Muscle layer of duodenum (tissue), 2 donors: ENCODE results near the gene BIRC6.
"Not testable (repeated sequence)": the region's sequence is repeated elsewhere in the genome, so short reads cannot be mapped to it uniquely, and the experiment has no call there.

ENCODE experiments used
- H3K27ac ChIP-seq: one replicate; pipeline ENCODE4 v1.7.0; 2013; ENCODE audit warnings: mild to moderate bottlenecking, low read length
- H3K27me3 ChIP-seq: one replicate; pipeline ENCODE4 v1.7.0; 2013; ENCODE audit warnings: low read depth, mild to moderate bottlenecking, control low read depth, low read length
- H3K36me3 ChIP-seq, 2 donors: one replicate each; pipeline ENCODE4 v1.7.0; 2013; ENCODE audit warnings: low read length in 2 of 2, control low read depth in 1 of 2, mild to moderate bottlenecking in 1 of 2; ENCODE audit not compliant: insufficient read depth in 2 of 2, control insufficient read depth in 1 of 2
- H3K4me1 ChIP-seq, 2 donors: one replicate each; pipeline ENCODE4 v1.7.0; 2013; ENCODE audit warnings: low read length in 2 of 2, mild to moderate bottlenecking in 2 of 2, control low read depth in 1 of 2, moderate library complexity in 1 of 2; ENCODE audit not compliant: insufficient read depth in 2 of 2, control insufficient read depth in 1 of 2
- H3K4me3 ChIP-seq, 2 donors: one replicate each; pipeline ENCODE4 v1.7.0; 2013; ENCODE audit warnings: low read length in 2 of 2, low read depth in 1 of 2, mild to moderate bottlenecking in 1 of 2
- H3K9me3 ChIP-seq, 2 donors: one replicate each; pipeline ENCODE4 v1.7.0; 2013; ENCODE audit warnings: low read length in 2 of 2, control low read depth in 1 of 2, mild to moderate bottlenecking in 1 of 2; ENCODE audit not compliant: control insufficient read depth in 1 of 2
- donor health status: healthy.

BIRC6 gene

DNA sequence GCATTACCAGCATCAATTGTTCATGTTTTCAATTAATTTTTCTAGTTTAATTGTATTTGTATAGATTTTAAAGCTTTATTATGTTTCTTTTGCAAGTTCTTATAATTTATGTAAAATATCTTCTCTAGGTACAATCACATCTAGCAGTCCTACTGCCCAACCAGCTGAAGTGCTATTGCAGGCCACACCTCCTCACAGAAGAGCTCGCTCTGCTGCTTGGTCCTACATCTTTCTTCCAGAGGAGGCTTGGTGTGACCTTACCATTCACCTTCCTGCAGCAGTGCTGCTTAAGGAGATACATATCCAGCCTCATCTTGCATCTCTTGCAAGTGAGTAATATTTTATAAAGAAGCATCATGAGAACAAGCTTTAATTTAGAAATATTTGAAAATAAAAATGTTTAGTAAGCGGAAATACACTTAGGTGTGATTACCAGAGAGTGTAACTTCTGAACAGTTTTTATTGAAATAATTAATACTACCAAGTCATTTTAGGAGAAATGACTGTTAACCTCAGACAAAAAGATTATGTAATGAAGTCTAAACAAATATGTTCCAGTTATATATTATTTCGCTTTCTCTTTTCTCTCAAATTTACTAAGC lies 148.2 kb downstream of the BIRC6 start:
- no peaks in the 10 kb centered on the region for H3K27me3 ChIP-seq
- H3K4me3 ChIP-seq, result no peak overlapping the region
- no peaks in the 10 kb centered on the region for H3K9me3 ChIP-seq
- no peak overlapping the region for H3K27ac ChIP-seq
- H3K36me3 ChIP-seq, result peaks cover 34 to 51% of the 10 kb centered on the region in 2 donors
- no peaks in the 10 kb centered on the region for H3K4me1 ChIP-seq

DNA sequence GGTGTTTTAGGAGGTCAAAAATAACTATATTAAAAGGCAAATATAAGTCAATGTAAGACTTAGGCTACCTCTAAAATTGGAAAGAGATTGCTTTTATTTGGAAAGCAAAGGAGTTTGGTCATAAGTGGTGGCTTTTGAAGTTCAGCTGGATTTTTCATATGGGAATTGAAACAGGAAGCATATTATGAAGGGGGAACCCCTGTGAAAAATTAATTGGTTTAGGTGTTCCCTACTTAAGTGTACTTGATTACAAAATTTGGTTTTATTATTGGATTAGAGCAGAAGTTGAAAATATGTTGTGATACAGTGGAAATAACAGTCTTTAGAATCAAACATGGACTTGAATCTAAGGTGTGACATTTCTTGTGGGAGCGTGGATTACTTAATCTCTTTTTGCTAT lies 149.6 kb downstream of the BIRC6 start:
- peaks cover 33 to 50% of the 10 kb centered on the region in 2 donors for H3K36me3 ChIP-seq
- no peaks in the 10 kb centered on the region for H3K9me3 ChIP-seq
- H3K27ac ChIP-seq, result no peak overlapping the region
- H3K27me3 ChIP-seq, result no peaks in the 10 kb centered on the region
- no peaks in the 10 kb centered on the region for H3K4me1 ChIP-seq
- H3K4me3 ChIP-seq, result no peak overlapping the region

DNA sequence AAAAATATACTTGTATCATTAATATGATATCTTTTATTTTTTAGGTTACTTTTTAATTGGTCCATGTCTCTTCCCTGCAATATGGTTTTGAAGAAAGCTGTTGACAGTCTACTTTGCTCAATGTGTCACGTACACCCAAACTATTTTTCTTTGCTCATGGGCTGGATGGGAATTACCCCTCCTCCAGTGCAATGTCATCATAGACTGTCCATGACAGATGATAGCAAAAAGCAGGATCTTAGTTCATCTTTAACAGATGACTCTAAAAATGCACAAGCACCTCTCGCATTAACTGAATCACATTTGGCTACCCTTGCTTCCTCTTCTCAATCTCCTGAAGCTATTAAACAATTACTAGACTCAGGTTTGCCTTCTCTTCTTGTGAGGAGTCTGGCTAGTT lies 158.1 kb downstream of the BIRC6 start:
- Histone ChIP-seq H3K27ac (no peak overlapping the region), H3K4me1 (no peaks in the 10 kb centered on the region), H3K36me3 (peaks cover 35 to 50% of the 10 kb centered on the region in 2 donors), H3K9me3 (no peaks in the 10 kb centered on the region), H3K4me3 (no peak overlapping the region), H3K27me3 (no peaks in the 10 kb centered on the region)

DNA sequence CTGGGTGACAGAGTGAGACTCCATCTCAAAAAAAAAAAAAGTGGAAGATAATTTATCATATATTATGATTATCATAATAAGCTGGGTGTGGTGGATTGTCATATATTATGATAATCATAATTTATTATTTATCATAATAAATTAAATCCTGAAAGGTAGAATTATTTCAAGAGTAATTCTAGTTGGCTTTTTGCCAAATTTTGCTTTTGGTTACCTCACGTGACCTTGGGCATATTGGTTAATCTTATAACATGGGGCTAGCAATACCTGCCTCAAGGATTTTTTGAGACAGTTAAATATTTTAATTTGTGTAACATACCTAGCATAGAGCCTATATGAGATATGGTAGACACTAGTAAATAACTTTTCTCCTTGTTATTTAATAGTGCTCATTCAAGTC lies 159.7 kb downstream of the BIRC6 start:
- no peak overlapping the region for H3K4me3 ChIP-seq
- peaks cover 38 to 56% of the 10 kb centered on the region in 2 donors for H3K36me3 ChIP-seq

DNA sequence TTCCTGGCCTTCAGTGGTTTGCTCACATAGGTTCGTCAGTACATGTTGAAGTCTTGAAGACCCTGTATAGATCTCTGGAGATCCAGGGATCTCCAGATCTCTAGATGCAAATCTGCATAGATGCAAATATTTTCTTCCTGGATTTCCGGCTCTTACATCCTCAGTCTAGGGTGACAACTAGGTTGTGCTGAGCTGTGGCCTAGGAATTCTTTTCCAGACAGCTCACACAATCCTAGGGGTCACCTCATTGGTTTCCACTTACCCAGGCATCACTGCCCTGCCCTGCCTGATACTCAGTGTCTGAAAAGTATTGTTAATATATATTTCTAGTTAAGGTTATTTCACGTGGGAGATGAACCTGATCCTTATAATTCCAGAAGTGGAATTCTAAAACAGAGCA lies 165.9 kb downstream of the BIRC6 start:
- Histone ChIP-seq H3K27ac (no peak overlapping the region), H3K36me3 (peaks cover 38 to 51% of the 10 kb centered on the region in 2 donors), H3K9me3 (no peaks in the 10 kb centered on the region), H3K4me1 (no peaks in the 10 kb centered on the region), H3K27me3 (no peaks in the 10 kb centered on the region), H3K4me3 (no peak overlapping the region)

More for the DNA sequence above, 159.7 kb downstream of the BIRC6 start:
- Histone ChIP-seq H3K4me1 (no peaks in the 10 kb centered on the region), H3K9me3 (no peaks in the 10 kb centered on the region), H3K27ac (no peak overlapping the region), H3K27me3 (no peaks in the 10 kb centered on the region)

DNA sequence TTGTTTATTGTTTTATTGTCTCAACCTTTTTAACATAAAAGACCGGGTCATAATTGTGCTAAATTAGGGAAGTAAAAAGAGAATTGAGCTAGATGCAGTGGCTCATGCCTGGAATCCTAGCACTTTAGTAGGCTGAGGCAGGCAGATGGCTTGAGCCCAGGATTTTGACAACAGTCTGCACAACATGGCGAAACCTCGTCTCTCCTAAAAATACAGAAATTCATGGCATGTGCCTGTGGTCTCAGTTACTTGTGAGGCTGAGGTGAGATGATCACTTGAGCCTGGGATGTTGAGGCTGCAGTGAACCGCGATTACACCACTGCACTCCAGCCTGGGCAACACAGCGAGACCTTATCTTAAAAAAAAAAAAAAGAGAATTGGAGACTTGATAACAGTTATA lies 166.9 kb downstream of the BIRC6 start:
- peaks cover 32 to 46% of the 10 kb centered on the region in 2 donors for H3K36me3 ChIP-seq

DNA sequence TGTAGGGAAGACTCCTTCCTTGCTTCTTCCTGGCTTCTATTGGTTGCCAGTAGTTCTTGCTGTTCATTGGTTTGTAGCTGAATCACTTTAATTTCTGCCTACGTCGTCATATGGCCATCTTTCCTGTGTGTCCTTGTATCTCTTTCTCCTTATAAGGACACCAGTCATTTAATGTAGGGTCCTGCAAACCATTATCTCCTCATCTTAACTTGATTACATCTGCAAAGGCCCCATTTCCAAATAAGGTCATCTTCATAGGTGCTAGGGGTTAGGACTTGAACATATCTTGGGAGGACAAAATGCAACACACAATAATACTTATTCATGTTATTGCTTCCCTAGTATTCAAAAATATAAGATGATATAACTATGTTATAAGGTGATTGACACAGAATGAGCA lies 175.5 kb downstream of the BIRC6 start:
- H3K36me3 ChIP-seq, result peaks cover 19 to 27% of the 10 kb centered on the region in 2 donors
- H3K27ac ChIP-seq, result no peak overlapping the region
- no peak overlapping the region for H3K4me3 ChIP-seq
- no peaks in the 10 kb centered on the region for H3K4me1 ChIP-seq
- no peaks in the 10 kb centered on the region for H3K9me3 ChIP-seq
- H3K27me3 ChIP-seq, result no peaks in the 10 kb centered on the region

More for the DNA sequence above, 166.9 kb downstream of the BIRC6 start:
- Histone ChIP-seq H3K4me3 (no peak overlapping the region), H3K27ac (no peak overlapping the region), H3K27me3 (no peaks in the 10 kb centered on the region), H3K4me1 (no peaks in the 10 kb centered on the region), H3K9me3 (no peaks in the 10 kb centered on the region)

DNA sequence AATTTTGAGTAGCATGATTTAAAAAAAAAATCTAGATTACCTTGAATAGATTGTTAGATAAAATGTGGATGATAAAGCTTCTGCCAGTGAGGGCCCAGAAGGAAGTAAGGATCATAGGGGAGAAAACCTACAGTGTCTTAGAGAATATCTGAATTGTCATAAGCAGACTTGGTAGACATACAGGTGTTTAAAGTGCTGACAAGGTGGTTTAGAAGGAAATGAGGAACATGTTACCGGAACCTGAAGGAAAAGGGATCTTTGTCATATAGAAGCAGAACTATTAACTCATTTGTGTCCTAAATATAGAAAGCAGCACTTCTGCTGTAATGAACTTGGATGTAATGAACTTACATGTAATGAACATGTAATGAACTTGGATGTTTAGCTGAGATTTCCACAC lies 176.1 kb downstream of the BIRC6 start:
- Histone ChIP-seq H3K4me3 (no peak overlapping the region), H3K4me1 (no peaks in the 10 kb centered on the region), H3K36me3 (peaks cover 13 to 25% of the 10 kb centered on the region in 2 donors), H3K27me3 (no peaks in the 10 kb centered on the region), H3K9me3 (no peaks in the 10 kb centered on the region), H3K27ac (no peak overlapping the region)

DNA sequence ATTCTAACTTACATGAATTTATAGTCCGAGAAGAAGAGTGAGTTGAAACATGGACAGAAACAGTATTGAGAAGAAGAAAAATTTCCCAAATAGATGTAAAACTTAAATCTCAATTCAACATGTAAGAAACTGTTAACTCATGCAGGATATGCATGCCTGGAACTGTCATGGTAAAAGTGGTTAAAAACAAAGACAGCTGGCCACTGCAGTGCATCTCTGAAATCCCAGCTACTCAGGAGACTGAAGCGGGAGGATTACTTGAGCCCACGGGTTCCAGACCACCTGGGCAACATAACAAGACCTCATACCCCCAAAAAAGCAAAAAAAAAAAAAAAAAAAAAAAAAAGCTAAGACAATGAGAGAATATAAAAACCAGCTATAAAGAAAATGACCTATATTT lies 178.0 kb downstream of the BIRC6 start:
- H3K27ac ChIP-seq, result no peak overlapping the region
- no peaks in the 10 kb centered on the region for H3K9me3 ChIP-seq
- H3K27me3 ChIP-seq, result no peaks in the 10 kb centered on the region
- H3K4me1 ChIP-seq, result no peaks in the 10 kb centered on the region
- no peak overlapping the region for H3K4me3 ChIP-seq
- peaks cover 13 to 25% of the 10 kb centered on the region in 2 donors for H3K36me3 ChIP-seq

DNA sequence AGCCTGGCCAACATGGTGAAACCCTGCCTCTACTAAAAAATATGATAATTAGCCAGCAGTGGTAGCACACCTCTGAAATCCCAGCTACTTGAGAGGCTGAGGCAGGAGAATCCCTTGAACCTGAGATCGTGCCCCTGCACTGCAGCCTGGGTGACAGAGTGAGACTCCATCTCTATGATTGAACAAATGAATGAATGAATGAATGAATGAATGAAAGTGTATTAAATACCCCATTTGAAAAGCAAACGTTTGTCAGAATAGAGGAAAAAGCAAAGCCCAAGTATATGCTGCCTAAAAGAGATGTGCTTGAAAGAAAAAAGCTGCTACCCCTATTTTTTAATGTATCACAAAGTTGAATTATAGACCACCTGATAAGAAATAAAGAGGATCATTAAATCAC lies 181.9 kb downstream of the BIRC6 start:
- H3K4me1 ChIP-seq, result no peaks in the 10 kb centered on the region
- H3K27me3 ChIP-seq, result no peaks in the 10 kb centered on the region
- peaks cover 6 to 8% of the 10 kb centered on the region in 2 donors for H3K36me3 ChIP-seq
- H3K4me3 ChIP-seq, result no peak overlapping the region
- no peak overlapping the region for H3K27ac ChIP-seq
- H3K9me3 ChIP-seq, result no peaks in the 10 kb centered on the region

DNA sequence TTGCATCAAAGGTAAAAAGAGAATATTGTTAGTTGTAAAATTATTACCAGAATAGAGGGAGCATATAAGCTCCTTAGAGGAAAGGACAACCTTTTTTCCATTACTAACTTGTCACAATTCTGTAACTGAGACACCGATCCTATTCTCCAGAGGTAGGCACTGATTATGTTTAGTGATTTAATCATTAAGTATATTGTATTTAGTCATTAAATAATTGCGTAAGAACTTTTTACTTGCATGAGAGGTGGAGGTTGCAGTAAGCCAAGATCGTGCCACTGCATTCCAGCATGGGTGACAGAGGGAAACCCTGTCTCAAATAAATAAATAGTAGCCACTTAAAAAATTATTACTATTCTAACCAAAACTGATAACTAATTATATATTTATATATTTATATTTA lies 195.7 kb downstream of the BIRC6 start:
- not testable (repeated sequence) for H3K27me3 ChIP-seq, H3K9me3 ChIP-seq, H3K4me3 ChIP-seq, H3K27ac ChIP-seq, H3K4me1 ChIP-seq
- peaks cover 4 to 11% of the 10 kb centered on the region in 2 donors for H3K36me3 ChIP-seq

DNA sequence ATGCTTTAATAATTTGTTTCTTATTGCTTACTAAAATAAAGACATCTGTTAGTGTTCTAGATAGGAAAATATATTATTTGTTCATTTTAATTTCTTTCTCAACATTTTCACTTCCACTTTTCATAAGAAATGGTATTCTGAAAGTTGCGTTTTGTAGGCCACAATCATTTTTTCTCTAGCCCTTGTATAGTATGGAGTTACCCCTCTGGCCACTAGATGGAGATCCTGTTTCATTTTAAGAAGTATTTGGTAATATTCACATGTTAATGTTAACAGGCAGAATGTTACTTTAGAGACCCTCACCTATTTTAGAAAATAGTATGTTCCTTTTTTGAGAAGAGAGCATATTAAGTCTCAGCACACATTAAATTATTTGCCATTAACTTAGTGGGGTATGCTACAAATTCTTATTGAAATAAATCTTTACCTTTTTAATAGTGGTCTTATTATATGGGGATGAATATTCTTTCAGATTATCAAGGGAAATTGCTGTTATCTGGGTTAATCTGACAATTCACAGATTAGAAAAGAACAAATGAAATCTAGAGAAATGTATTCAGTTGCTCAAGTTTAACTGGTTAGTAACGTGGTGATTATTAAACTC lies 197.1 kb downstream of the BIRC6 start:
- H3K27ac ChIP-seq, result no peak overlapping the region
- H3K4me3 ChIP-seq, result no peak overlapping the region
- H3K27me3 ChIP-seq, result no peaks in the 10 kb centered on the region
- H3K36me3 ChIP-seq, result peaks cover 4 to 7% of the 10 kb centered on the region in 2 donors
- H3K4me1 ChIP-seq, result peaks cover 0 to 5% of the 10 kb centered on the region in 2 donors
- no peaks in the 10 kb centered on the region for H3K9me3 ChIP-seq
